K562 (cell line): ENCODE measurements around the gene ANKRD6. TPM values are rescaled to one million over a fixed set of nuclear protein-coding genes. Genes with fewer than 3 reads are reported as not detected.
A peak's percentile ranks its signal among the peaks of the same experiment; 100 is the strongest.

Experiments
- ESRRB ChIP-seq: fragments of 250-450 bp; sonication (Bioruptor Pico); IDR thresholded peaks from 2 replicates; pipeline ENCODE4 v1.5.0; 2020; ENCODE audit warnings: mild to moderate bottlenecking, moderate library complexity, borderline replicate concordance
- ETV1 ChIP-seq: fragments of 450-650 bp; conservative IDR thresholded peaks from 2 replicates; pipeline ENCODE4 v1.6.1; 2016; ENCODE audit warnings: missing genetic modification characterization, control low read depth, low read depth, missing compliant biosample characterization
- EZH2 ChIP-seq: IDR thresholded peaks from 2 replicates; pipeline ENCODE4 v1.6.1; 2012; ENCODE audit warnings: low read depth, mild to moderate bottlenecking, inconsistent platforms, low read length, borderline replicate concordance
- HMGXB4 ChIP-seq: sonication (generic); formaldehyde crosslinking; IDR thresholded peaks from 2 replicates; pipeline ENCODE4 v1.8.1; 2023; ENCODE audit warnings: mild to moderate bottlenecking, missing genetic modification reagents
- KLF6 ChIP-seq: fragments of 250-450 bp; sonication (Bioruptor Pico); IDR thresholded peaks from 2 replicates; pipeline ENCODE4 v1.4.0; 2020; ENCODE audit warnings: mild to moderate bottlenecking, moderate library complexity, borderline replicate concordance
- MAFF ChIP-seq: IDR thresholded peaks from 2 replicates; pipeline ENCODE4 v1.6.1; 2012; ENCODE audit warnings: low read length, improper control_type of control experiment
- MEIS2 ChIP-seq: fragments of 450-650 bp; IDR thresholded peaks from 2 replicates; pipeline ENCODE4 v1.6.1; 2014; ENCODE audit warnings: mild to moderate bottlenecking; ENCODE audit not compliant: partially characterized antibody
- MTA2 ChIP-seq: fragments of 450-650 bp; IDR thresholded peaks from 2 replicates; pipeline ENCODE4 v1.6.1; 2016; ENCODE audit warnings: low read depth
- NCOR1 ChIP-seq: fragments of 450-650 bp; IDR thresholded peaks from 2 replicates; pipeline ENCODE4 v1.6.1; 2016; ENCODE audit warnings: mild to moderate bottlenecking, moderate library complexity
- NR2C2 ChIP-seq, 2 experiments: fragments of 200-800 bp in 1 of 2; sonication (Bioruptor generic) in 1 of 2; sonication (generic) in 1 of 2; formaldehyde crosslinking in 1 of 2; IDR thresholded peaks; 2 replicates each; pipeline versions ENCODE4 v1.6.1 to v1.8.0; 2016 to 2022; ENCODE audit warnings: mild to moderate bottlenecking in 1 of 2, missing compliant biosample characterization in 1 of 2, missing genetic modification characterization in 1 of 2, missing genetic modification reagents in 1 of 2
- PHTF2 ChIP-seq: fragments of 250-450 bp; sonication (Bioruptor Pico); IDR thresholded peaks from 2 replicates; pipeline ENCODE4 v1.5.0; 2021; ENCODE audit warnings: mild to moderate bottlenecking
- RB1 ChIP-seq: fragments of 450-650 bp; IDR thresholded peaks from 2 replicates; pipeline ENCODE4 v1.6.1; 2017; ENCODE audit warnings: low read depth, mild to moderate bottlenecking
- RCOR1 ChIP-seq, 2 experiments: IDR thresholded peaks; 2 replicates each; pipeline ENCODE4 v1.6.1; 2012; ENCODE audit warnings: low read depth in 2 of 2, low read length in 2 of 2, borderline replicate concordance in 1 of 2, improper control_type of control experiment in 1 of 2
- SAFB2 ChIP-seq: fragments of 200-400 bp; formaldehyde crosslinking; IDR thresholded peaks from 2 replicates; pipeline ENCODE4 v1.6.1; 2018; ENCODE audit warnings: borderline replicate concordance, low read length, low read depth, moderate library complexity; ENCODE audit not compliant: severe bottlenecking
- SMAD3 ChIP-seq: fragments of 450-650 bp; formaldehyde crosslinking; conservative IDR thresholded peaks from 2 replicates; pipeline ENCODE4 v1.4.0; 2020; ENCODE audit warnings: mild to moderate bottlenecking
- SP2 ChIP-seq: IDR thresholded peaks from 2 replicates; pipeline ENCODE4 v1.6.1; 2011; ENCODE audit warnings: mild to moderate bottlenecking, low read depth, low read length, moderate library complexity; ENCODE audit not compliant: poor library complexity, severe bottlenecking; ENCODE audit errors: extremely low read depth
- SUPT5H ChIP-seq: fragments of 450-650 bp; IDR thresholded peaks from 2 replicates; pipeline ENCODE4 v1.6.1; 2016
- ZFPM2 ChIP-seq: fragments of 250-450 bp; sonication (Bioruptor Pico); IDR thresholded peaks from 2 replicates; pipeline ENCODE4 v1.5.1; 2022; ENCODE audit warnings: mild to moderate bottlenecking
- ZNF23 ChIP-seq: fragments of 250-450 bp; sonication (Bioruptor Pico); IDR thresholded peaks from 2 replicates; pipeline ENCODE4 v1.4.0; 2020; ENCODE audit warnings: mild to moderate bottlenecking
- ZNF79 ChIP-seq: fragments of 250-450 bp; sonication (Bioruptor Pico); IDR thresholded peaks from 2 replicates; pipeline ENCODE4 v1.4.0; 2020; ENCODE audit warnings: low read depth, mild to moderate bottlenecking, moderate library complexity
- polyA plus RNA-seq, 8 experiments: library from polyadenylated mRNA; depleted of rRNA in 4 of 8; stranded (reverse) in 5 of 8; unstranded in 3 of 8; fragments of >200 nt; fragmentation: Nextera tagmentation in 2 of 8; fragmentation: Illumina TruSeq in 1 of 8; extraction: Ambion mirVana in 2 of 8; extraction: Trizol in 1 of 8; gene quantifications; 2 replicates each; pipeline versions ENCODE4 v1.2.1 to v1.2.3, GENCODE V29; 2011 to 2014; ENCODE audit warnings: inconsistent platforms in 1 of 8, missing spikeins in 1 of 8
- total RNA-seq, 7 experiments: library from RNA; depleted of rRNA in 6 of 7; stranded (reverse); fragments of >200 nt in 6 of 7; fragmentation: Illumina TruSeq in 2 of 7; extraction: Trizol in 2 of 7; gene quantifications; 2 replicates each; pipeline versions ENCODE4 v1.2.1 to v1.2.3, GENCODE V29; 2011 to 2021; ENCODE audit warnings: low replicate concordance in 1 of 7
- TF ChIP-seq, protein P1 (sequence below): fragments of 450-650 bp; formaldehyde crosslinking; IDR thresholded peaks from 2 replicates; pipeline ENCODE4 v1.4.0; 2022; ENCODE audit warnings: mild to moderate bottlenecking, moderate library complexity
- TF ChIP-seq, protein P2 (sequence below): sonication (generic); formaldehyde crosslinking; IDR thresholded peaks from 2 replicates; pipeline ENCODE4 v1.8.1; 2022; ENCODE audit warnings: missing genetic modification reagents
- TF ChIP-seq, protein P3 (sequence below): conservative IDR thresholded peaks from 2 replicates; pipeline ENCODE4 v1.6.1; 2011; ENCODE audit warnings: low read depth, mild to moderate bottlenecking, low read length; ENCODE audit not compliant: control insufficient read depth

The ANKRD6 gene
- total and polyA plus RNA-seq, 9 of the 15 experiments (the other 6 are each of a cell fraction or from before 2014, with no cell fraction given) = 0.04 to 0.22 (median 0.08) TPM; not detected in 4

GRCh38 chr6:89495961-89496535 is 63.1 kb downstream of the ANKRD6 start (continued):
- TF ChIP-seq, protein P1, sequence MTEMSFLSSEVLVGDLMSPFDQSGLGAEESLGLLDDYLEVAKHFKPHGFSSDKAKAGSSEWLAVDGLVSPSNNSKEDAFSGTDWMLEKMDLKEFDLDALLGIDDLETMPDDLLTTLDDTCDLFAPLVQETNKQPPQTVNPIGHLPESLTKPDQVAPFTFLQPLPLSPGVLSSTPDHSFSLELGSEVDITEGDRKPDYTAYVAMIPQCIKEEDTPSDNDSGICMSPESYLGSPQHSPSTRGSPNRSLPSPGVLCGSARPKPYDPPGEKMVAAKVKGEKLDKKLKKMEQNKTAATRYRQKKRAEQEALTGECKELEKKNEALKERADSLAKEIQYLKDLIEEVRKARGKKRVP = no peak
- TF ChIP-seq ZNF79 (CRISPR knock-in tag) = no peak
- TF ChIP-seq MTA2 = peak; percentile 35; the same call in 1 of the 2 replicates
- no peak for TF ChIP-seq ZNF23 (CRISPR knock-in tag)
- TF ChIP-seq, protein P2, sequence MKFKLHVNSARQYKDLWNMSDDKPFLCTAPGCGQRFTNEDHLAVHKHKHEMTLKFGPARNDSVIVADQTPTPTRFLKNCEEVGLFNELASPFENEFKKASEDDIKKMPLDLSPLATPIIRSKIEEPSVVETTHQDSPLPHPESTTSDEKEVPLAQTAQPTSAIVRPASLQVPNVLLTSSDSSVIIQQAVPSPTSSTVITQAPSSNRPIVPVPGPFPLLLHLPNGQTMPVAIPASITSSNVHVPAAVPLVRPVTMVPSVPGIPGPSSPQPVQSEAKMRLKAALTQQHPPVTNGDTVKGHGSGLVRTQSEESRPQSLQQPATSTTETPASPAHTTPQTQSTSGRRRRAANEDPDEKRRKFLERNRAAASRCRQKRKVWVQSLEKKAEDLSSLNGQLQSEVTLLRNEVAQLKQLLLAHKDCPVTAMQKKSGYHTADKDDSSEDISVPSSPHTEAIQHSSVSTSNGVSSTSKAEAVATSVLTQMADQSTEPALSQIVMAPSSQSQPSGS = no peak
- peak in 1 of 2 experiments; percentile 77; a peak in 2 of 4 replicates for TF ChIP-seq RCOR1 (IDR thresholded peaks at IDR 0.05; ENCODE audit: borderline replicate concordance in 1 of 2, low read depth in 2 of 2, low read length in 2 of 2)
- TF ChIP-seq NR2C2 (CRISPR knock-in tag; IDR thresholded peaks at IDR 0.05) = no peak
- TF ChIP-seq NR2C2 (tag; IDR thresholded peaks at IDR 0.05) = no peak
- TF ChIP-seq ESRRB (CRISPR knock-in tag) = no peak
- no peak for TF ChIP-seq ZFPM2 (CRISPR knock-in tag)
- peak; percentile 30 for TF ChIP-seq MEIS2
- TF ChIP-seq NCOR1 = peak; percentile 66
- TF ChIP-seq EZH2 = no peak
- TF ChIP-seq PHTF2 = no peak
- TF ChIP-seq SMAD3 (CRISPR knock-in tag) = no peak
- TF ChIP-seq SUPT5H = no peak
- TF ChIP-seq MAFF = no peak
- TF ChIP-seq RB1 = no peak
- TF ChIP-seq, protein P3, sequence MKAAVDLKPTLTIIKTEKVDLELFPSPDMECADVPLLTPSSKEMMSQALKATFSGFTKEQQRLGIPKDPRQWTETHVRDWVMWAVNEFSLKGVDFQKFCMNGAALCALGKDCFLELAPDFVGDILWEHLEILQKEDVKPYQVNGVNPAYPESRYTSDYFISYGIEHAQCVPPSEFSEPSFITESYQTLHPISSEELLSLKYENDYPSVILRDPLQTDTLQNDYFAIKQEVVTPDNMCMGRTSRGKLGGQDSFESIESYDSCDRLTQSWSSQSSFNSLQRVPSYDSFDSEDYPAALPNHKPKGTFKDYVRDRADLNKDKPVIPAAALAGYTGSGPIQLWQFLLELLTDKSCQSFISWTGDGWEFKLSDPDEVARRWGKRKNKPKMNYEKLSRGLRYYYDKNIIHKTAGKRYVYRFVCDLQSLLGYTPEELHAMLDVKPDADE = no peak
- TF ChIP-seq SAFB2 = no peak
- no peak for TF ChIP-seq SP2
- TF ChIP-seq KLF6 (CRISPR knock-in tag) = no peak
- TF ChIP-seq ETV1 = peak; percentile 77
- no peak for TF ChIP-seq HMGXB4 (CRISPR knock-in tag)
